K562 (cell line): ENCODE measurements around the gene ZNF273. TPM values are rescaled to one million over a fixed set of nuclear protein-coding genes. Genes with fewer than 3 reads are reported as not detected.

Source experiments
- ATAC-seq: fragments of 200-7000 bp; cut with Tn5 transposase; 3 replicates; pipeline ENCODE4 v1.9.1; 2020; ENCODE audit warnings: moderate library complexity
- BruUV-seq: library from RNA; stranded (reverse); fragments of 400-500 nt; replicated peaks from 2 replicates; lab custom pipeline; 2021; lab: Mats Ljungman, UMichigan
- CTCF ChIA-PET: fragments of 300-600 bp; formaldehyde crosslinking; extraction: SDS; loops from one replicate; lab custom pipeline; 2021; ENCODE audit warnings: low intra/inter-chr PET ratio; lab: Yijun Ruan, JAX
- POLR2A ChIA-PET: fragments of 300-600, 350-650 bp; sonication (Branson Sonifier 250); formaldehyde crosslinking; extraction: SDS; loops from one replicate; lab custom pipeline; 2021; ENCODE audit warnings: antibody characterized with exemption, inconsistent platforms; lab: Yijun Ruan, JAX
- DNase-seq, 4 experiments: peaks; one replicate each; pipeline versions ENCODE4 v3.0.0 to v3.0.0-alpha.2; 2011 to 2018; ENCODE audit warnings: low spot score in 3 of 4, mixed read lengths in 3 of 4; ENCODE audit errors: extremely low read depth in 1 of 4
- FAIRE-seq: peaks from 2 replicates; lab custom pipeline; 2011; peaks lifted over from hg19 to GRCh38; lab: Jason Lieb, UNC
- H2AFZ ChIP-seq: 2 replicates; pipeline ENCODE4 v1.6.0; 2011; ENCODE audit warnings: low read depth, low read length, control low read depth, inconsistent platforms
- H3K27ac ChIP-seq: fragments of 200-600 bp; 3 replicates; pipeline ENCODE4 v1.8.0; 2011; ENCODE audit warnings: low read depth, mild to moderate bottlenecking, control low read depth, inconsistent platforms, low read length, moderate library complexity, mixed read lengths; ENCODE audit errors: extremely low read depth
- H3K27me3 ChIP-seq, 2 experiments: fragments of 300-600 bp in 1 of 2; 2 replicates in 1 of 2; 3 replicates in 1 of 2; pipeline versions ENCODE4 v1.6.0 to v1.8.0; 2011; ENCODE audit warnings: inconsistent platforms in 2 of 2, low read length in 2 of 2, mild to moderate bottlenecking in 1 of 2, mixed read lengths in 1 of 2, moderate library complexity in 1 of 2; ENCODE audit not compliant: control insufficient read depth in 2 of 2, insufficient read depth in 2 of 2
- H3K36me3 ChIP-seq: fragments of 300-600 bp; 3 replicates; pipeline ENCODE4 v1.8.0; 2011; ENCODE audit warnings: mild to moderate bottlenecking, low read length, inconsistent platforms; ENCODE audit not compliant: control insufficient read depth, insufficient read depth
- H3K4me1 ChIP-seq, 2 experiments: fragments of 200-600 bp in 1 of 2; replicated peaks in 1 of 2; 2 replicates in 1 of 2; 3 replicates in 1 of 2; pipeline versions ENCODE4 v1.5.1 to v1.8.0; 2011; ENCODE audit warnings: inconsistent platforms in 2 of 2, low read length in 2 of 2, mild to moderate bottlenecking in 1 of 2, mixed read lengths in 1 of 2, moderate library complexity in 1 of 2; ENCODE audit not compliant: control insufficient read depth in 2 of 2, insufficient read depth in 2 of 2
- H3K4me2 ChIP-seq: 2 replicates; pipeline ENCODE4 v1.6.1; 2011; ENCODE audit warnings: low read length, control low read depth, inconsistent platforms, mixed read lengths; ENCODE audit not compliant: insufficient read depth
- H3K4me3 ChIP-seq: fragments of 200-600 bp; sonication (generic), shearing (Covaris generic); 2 replicates; pipeline ENCODE4 v1.5.1; 2016; ENCODE audit warnings: control low read depth, inconsistent platforms
- H3K79me2 ChIP-seq: fragments of 200-600 bp; 3 replicates; pipeline ENCODE4 v1.8.0; 2011; ENCODE audit warnings: low read length, inconsistent platforms; ENCODE audit not compliant: control insufficient read depth, insufficient read depth
- H3K9ac ChIP-seq, 2 experiments: 2 replicates each; pipeline versions ENCODE4 v1.6.0 to v1.6.1; 2011; ENCODE audit warnings: low read depth in 2 of 2, low read length in 2 of 2, control low read depth in 1 of 2, inconsistent platforms in 1 of 2, mild to moderate bottlenecking in 1 of 2, mixed read lengths in 1 of 2; ENCODE audit not compliant: insufficient read depth in 1 of 2
- H3K9me1 ChIP-seq: one replicate; pipeline ENCODE4 v1.6.0; 2011; ENCODE audit warnings: inconsistent platforms, mild to moderate bottlenecking, low read length, moderate library complexity; ENCODE audit not compliant: control insufficient read depth, insufficient read depth
- H3K9me3 ChIP-seq: replicated peaks from 2 replicates; pipeline ENCODE4 v1.5.1; 2011; ENCODE audit warnings: low read depth, low read length, inconsistent platforms; ENCODE audit not compliant: control insufficient read depth, insufficient read depth
- H4K20me1 ChIP-seq: replicated peaks from 2 replicates; pipeline ENCODE4 v1.6.1; 2011; ENCODE audit warnings: low read length, inconsistent platforms, mixed read lengths; ENCODE audit not compliant: control insufficient read depth, insufficient read depth
- MAFF ChIP-seq: IDR thresholded peaks from 2 replicates; pipeline ENCODE4 v1.6.1; 2012; ENCODE audit warnings: low read length, improper control_type of control experiment
- NRF1 ChIP-seq, 2 experiments: fragments of 450-650 bp; IDR thresholded peaks in 1 of 2; conservative IDR thresholded peaks in 1 of 2; 2 replicates each; pipeline ENCODE4 v1.6.1; 2014; ENCODE audit warnings: mild to moderate bottlenecking in 2 of 2
- THRA ChIP-seq: fragments of 450-650 bp; IDR thresholded peaks from 2 replicates; pipeline ENCODE4 v1.6.1; 2017; ENCODE audit warnings: mild to moderate bottlenecking, moderate library complexity
- WGBS: fragments of 100-300 bp; shearing (Covaris generic); methylation state at CpG from one replicate; pipeline ENCODE4 v1.1.6; 2016; ENCODE audit warnings: low coverage, mixed read lengths; ENCODE audit not compliant: insufficient coverage; ENCODE audit errors: missing lambda C conversion rate; 5-methylcytosine and 5-hydroxymethylcytosine counted together
- in situ Hi-C: fragments of 300-500 bp; cut with MboI; formaldehyde crosslinking; loops from 4 replicates; pipeline ENCODE4 v1.15.0; 2018; ENCODE audit warnings: inconsistent platforms, mixed read lengths
- intact Hi-C: fragments of 100-400 bp; cut with micrococcal nuclease; formaldehyde crosslinking; loops from 2 replicates; pipeline ENCODE4 v1.14.2; 2022
- polyA plus RNA-seq, 8 experiments: library from polyadenylated mRNA; depleted of rRNA in 4 of 8; stranded (reverse) in 5 of 8; unstranded in 3 of 8; fragments of >200 nt; fragmentation: Nextera tagmentation in 2 of 8; fragmentation: Illumina TruSeq in 1 of 8; extraction: Ambion mirVana in 2 of 8; extraction: Trizol in 1 of 8; gene quantifications; 2 replicates each; pipeline versions ENCODE4 v1.2.1 to v1.2.3, GENCODE V29; 2011 to 2014; ENCODE audit warnings: inconsistent platforms in 1 of 8, missing spikeins in 1 of 8
- total RNA-seq, 7 experiments: library from RNA; depleted of rRNA in 6 of 7; stranded (reverse); fragments of >200 nt in 6 of 7; fragmentation: Illumina TruSeq in 2 of 7; extraction: Trizol in 2 of 7; gene quantifications; 2 replicates each; pipeline versions ENCODE4 v1.2.1 to v1.2.3, GENCODE V29; 2011 to 2021; ENCODE audit warnings: low replicate concordance in 1 of 7

ZNF273 gene
- total and polyA plus RNA-seq, 9 of the 15 experiments (the other 6 are each of a cell fraction or from before 2014, with no cell fraction given): 13.3 to 37.0 (median 20.7) TPM

- FAIRE-seq (no peak), ATAC-seq (no peak), DNase-seq (no peak)
- Histone ChIP-seq H3K4me2 (no peak overlapping the region), H3K79me2 (no peaks in the 10 kb centered on the region), H3K4me1 (0 out of 5 replicates have a peak, but pooled peaks cover 0 to 3% of the 10 kb centered on the region in 2 experiments), H4K20me1 (no peaks in the 10 kb centered on the region), H3K27me3 (no peaks in the 10 kb centered on the region; a peak in 1 of 5 replicates), H3K9me1 (no peaks in the 10 kb centered on the region), H3K9me3 (peaks cover 2% of the 10 kb centered on the region), H3K9ac (no peak overlapping the region), H3K27ac (no peak overlapping the region), H3K4me3 (no peak overlapping the region), H3K36me3 (no peaks in the 10 kb centered on the region), H2AFZ (no peak overlapping the region)
- 39% methylated on average over 18 of the region's 18 CpGs for WGBS
- POLR2A ChIA-PET: interaction anchor here (0.9 to 1.2 kb wide), 2 partner anchors 18 to 78 kb away, joined by 3 read pairs; no protein-coding TSS in a partner anchor
- TF ChIP-seq MAFF (no peak), NRF1 (conservative IDR thresholded peaks at IDR 0.05 in 1 of 2, IDR thresholded peaks at IDR 0.05 in 1 of 2) (0 out of 4 replicates have a peak, but pooled peaks of 1 of the 2 experiments have one; percentile 25), THRA (no peak)
- no TSS peak for BruUV-seq
- in situ Hi-C loops: no loop called here
- CTCF ChIA-PET: no interaction called here
- intact Hi-C loops: no loop called here
These were observed 35.1 kb upstream of the ZNF273 start for GRCh38 chr7:64867863-64868440.
